Measurements from ENCODE around the gene PIP4K2C.

Gene PIP4K2C

GRCh38 chr12:57548013-57548315, 43.0 kb upstream of the PIP4K2C start:
- DNase-seq (ENCODE audit: extremely low read depth, low read depth) = no peak
- no peak for TF ChIP-seq CTCF (IDR thresholded peaks at IDR 0.05; ENCODE audit: low read depth, low read length)

DNA sequence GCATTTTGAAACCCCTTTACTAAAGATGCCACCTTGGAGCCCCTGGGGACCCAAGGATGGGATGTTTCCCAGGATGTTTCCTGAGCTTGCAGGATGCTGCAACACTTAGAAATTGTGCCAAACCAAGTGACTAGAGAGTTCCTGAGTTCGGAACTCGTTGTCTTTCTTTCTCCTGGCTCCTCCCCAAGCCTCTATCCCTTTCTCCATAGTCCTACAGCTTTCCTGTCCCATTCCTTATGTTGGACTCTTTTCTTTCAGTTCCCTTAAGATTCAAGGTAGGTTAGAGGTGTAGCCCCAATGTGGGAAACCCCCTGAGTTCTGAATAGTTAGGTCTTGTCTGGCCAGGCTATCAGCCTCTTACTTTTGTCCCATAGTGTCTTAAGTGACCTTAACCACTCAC, 42.5 kb upstream of the PIP4K2C start:
- no peak for TF ChIP-seq CTCF (IDR thresholded peaks at IDR 0.05; ENCODE audit: low read depth, low read length)
- no peak for DNase-seq (ENCODE audit: extremely low read depth, low read depth)

GRCh38 chr12:57549203-57549908, 41.6 kb upstream of the PIP4K2C start:
- TF ChIP-seq CTCF (IDR thresholded peaks at IDR 0.05; ENCODE audit: low read depth, low read length) = no peak
- no peak for DNase-seq (ENCODE audit: extremely low read depth, low read depth)

DNA sequence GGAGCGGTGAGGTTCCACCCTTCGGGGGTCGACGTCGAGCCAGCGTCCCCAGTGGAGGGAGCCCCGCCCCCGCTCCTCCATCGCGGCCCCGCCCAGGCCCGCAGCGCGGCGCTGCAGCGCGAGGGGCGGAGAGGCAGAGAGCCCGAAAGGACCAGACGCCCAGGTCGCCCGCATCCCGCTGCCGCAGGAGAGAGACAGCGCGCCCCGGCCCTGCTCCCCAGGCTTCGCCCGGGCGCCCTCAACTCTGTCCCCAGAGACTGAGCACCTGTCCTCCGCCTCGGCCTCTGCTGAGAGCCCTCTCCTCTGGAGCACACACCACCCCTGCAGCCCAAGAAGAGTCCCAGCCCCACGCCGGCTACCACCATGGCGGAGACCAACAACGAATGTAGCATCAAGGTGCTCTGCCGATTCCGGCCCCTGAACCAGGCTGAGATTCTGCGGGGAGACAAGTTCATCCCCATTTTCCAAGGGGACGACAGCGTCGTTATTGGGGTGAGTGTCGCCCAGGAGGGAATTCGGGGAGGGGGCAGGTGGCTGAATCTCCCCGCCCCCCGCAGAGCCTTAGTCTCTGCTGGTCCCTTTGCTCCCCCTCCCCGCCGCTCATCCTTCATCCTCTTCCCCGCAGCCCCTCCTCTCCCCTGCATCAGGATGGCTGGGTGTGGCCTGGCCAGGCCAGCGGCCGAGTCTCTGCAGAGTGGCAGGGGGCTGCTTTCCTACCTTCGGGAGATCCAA, 40.9 kb upstream of the PIP4K2C start, which contains the start of gene KIF5A:
Gene KIF5A, plus strand, starts transcription at position 136 of the 732 bp plus-strand sequence. Its CDS starts 228 bp downstream, at position 364.
- TF ChIP-seq CTCF (IDR thresholded peaks at IDR 0.05; ENCODE audit: low read depth, low read length) = no peak
- no peak for DNase-seq (ENCODE audit: extremely low read depth, low read depth)

GRCh38 chr12:57550641-57551549, 40.1 kb upstream of the PIP4K2C start:
- no peak for DNase-seq (ENCODE audit: extremely low read depth, low read depth)
- TF ChIP-seq CTCF (IDR thresholded peaks at IDR 0.05; ENCODE audit: low read depth, low read length) = no peak

- DNase-seq (ENCODE audit: extremely low read depth, low read depth) = no peak
- no peak for TF ChIP-seq CTCF (IDR thresholded peaks at IDR 0.05; ENCODE audit: low read depth, low read length)
Measured at GRCh38 chr12:57551637-57552305, 39.2 kb upstream of the PIP4K2C start.

All from AG09319 (cell line).